ENCODE results near the gene CNBP. TPM values are rescaled to one million over a fixed set of nuclear protein-coding genes. Genes with fewer than 3 reads are reported as not detected.
"Not testable (repeated sequence)": the region's sequence is repeated elsewhere in the genome, so short reads cannot be mapped to it uniquely, and the experiment has no call there.

Gene CNBP
- polyA plus RNA-seq, 1 experiment, result 305 TPM

DNA sequence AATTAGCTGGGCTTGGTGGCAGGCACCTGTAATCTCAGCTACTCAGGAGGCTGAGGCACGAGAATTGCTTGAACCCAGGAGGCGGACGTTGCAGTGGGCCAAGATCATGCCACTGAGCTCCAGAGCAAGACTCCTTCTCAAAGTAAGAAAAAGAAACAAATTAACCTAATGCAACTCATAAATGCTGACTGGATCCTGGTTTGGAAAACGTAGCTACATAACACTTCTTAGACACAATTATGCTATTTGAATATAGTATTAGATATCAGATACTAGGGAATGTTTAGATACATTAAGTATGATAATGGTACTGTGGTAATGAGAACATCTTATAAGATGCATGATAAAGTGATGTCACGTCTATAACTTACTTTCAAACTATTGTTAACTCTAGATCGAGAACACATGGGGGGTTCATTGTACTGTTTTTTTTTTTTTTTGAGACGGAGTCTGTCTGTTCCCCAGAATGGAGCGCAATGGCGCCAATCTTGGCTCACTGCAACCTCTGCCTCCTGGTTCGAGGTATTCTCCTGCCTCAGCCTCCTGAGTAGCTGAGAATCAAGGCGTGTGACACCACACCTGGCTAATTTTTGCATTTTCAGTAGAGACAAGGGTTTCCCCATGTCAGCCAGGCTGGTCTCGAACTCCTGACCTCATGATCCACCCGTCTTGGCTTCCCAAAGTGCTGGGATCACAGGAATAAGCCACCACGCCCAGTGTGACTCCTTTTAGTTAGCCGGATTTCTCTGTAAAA lies 16.9 kb downstream of the CNBP start:
- TF ChIP-seq CTCF (IDR thresholded peaks at IDR 0.05; ENCODE audit: low read depth, low read length), result no peak
- no peak overlapping the region for H3K27ac ChIP-seq (ENCODE audit: low read depth, low read length)
- H3K27me3 ChIP-seq (ENCODE audit: control insufficient read depth, insufficient read depth, low read length), result no peaks in the 10 kb centered on the region
- H3K4me3 ChIP-seq (ENCODE audit: low read depth, low read length), result no peak overlapping the region
- H3K9me3 ChIP-seq (ENCODE audit: control insufficient read depth, insufficient read depth, low read length), result no peaks in the 10 kb centered on the region
- ChIA-PET POLR2A (no interaction called here), CTCF (interaction anchor here (3.7 kb wide), 1 partner anchor 197 kb away, joined by 13 read pairs; no protein-coding TSS in a partner anchor)
- no peak for DNase-seq (ENCODE audit: low read depth, low spot score)

GRCh38 chr3:129165594-129165993 lies 18.1 kb downstream of the CNBP start:
- not testable (repeated sequence) for H3K4me3 ChIP-seq (ENCODE audit: low read depth, low read length); DNase-seq (ENCODE audit: low read depth, low spot score); H3K27me3 ChIP-seq (ENCODE audit: control insufficient read depth, insufficient read depth, low read length); H3K27ac ChIP-seq (ENCODE audit: low read depth, low read length); H3K9me3 ChIP-seq (ENCODE audit: control insufficient read depth, insufficient read depth, low read length)
- POLR2A ChIA-PET, result interaction anchor here (0.6 kb wide), 1 partner anchor 17 kb away, joined by 3 read pairs; no protein-coding TSS in a partner anchor
- CTCF ChIA-PET, result interaction anchor here (0.6 kb wide), 1 partner anchor 115 kb away, joined by 4 read pairs; no protein-coding TSS in a partner anchor

DNA sequence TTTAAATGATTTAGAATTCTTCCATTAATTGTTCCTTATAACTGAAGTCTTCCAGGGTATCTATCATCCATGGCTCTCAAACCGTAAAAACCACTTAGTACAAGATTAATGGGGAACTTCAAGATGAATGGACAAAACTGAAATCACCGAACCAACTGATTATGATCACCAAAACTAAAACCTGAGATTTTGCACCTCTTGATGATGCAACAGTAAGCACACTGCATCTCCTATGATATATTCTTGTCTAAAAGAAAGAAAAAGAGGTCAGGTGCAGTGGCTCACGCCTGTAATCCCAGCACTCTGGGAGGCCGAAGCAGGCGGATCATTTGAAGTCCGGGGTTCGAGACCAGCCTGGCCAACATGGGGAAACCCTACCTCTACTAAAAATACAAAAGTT lies 19.2 kb downstream of the CNBP start:
- DNase-seq (ENCODE audit: low read depth, low spot score), result no peak
- TF ChIP-seq CTCF (IDR thresholded peaks at IDR 0.05; ENCODE audit: low read depth, low read length), result no peak
- Histone ChIP-seq H3K27ac (ENCODE audit: low read depth, low read length) (no peak overlapping the region), H3K4me3 (ENCODE audit: low read depth, low read length) (no peak overlapping the region), H3K9me3 (ENCODE audit: control insufficient read depth, insufficient read depth, low read length) (no peaks in the 10 kb centered on the region), H3K27me3 (ENCODE audit: control insufficient read depth, insufficient read depth, low read length) (no peaks in the 10 kb centered on the region)
- ChIA-PET CTCF (no interaction called here), POLR2A (interaction anchor here (0.7 kb wide), 1 partner anchor 19 kb away, joined by 4 read pairs; no protein-coding TSS in a partner anchor)

GRCh38 chr3:129162729-129163579 lies 20.7 kb downstream of the CNBP start:
- no peak for DNase-seq (ENCODE audit: low read depth, low spot score)
- no peaks in the 10 kb centered on the region for H3K27me3 ChIP-seq (ENCODE audit: control insufficient read depth, insufficient read depth, low read length)
- no peaks in the 10 kb centered on the region for H3K9me3 ChIP-seq (ENCODE audit: control insufficient read depth, insufficient read depth, low read length)
- POLR2A ChIA-PET, result interaction anchor here (0.6 to 3.7 kb wide), 4 partner anchors 21 to 225 kb away, joined by 4 to 23 read pairs (median 7); partner anchors contain the start of genes CNBP and COPG1
- H3K4me3 ChIP-seq (ENCODE audit: low read depth, low read length), result no peak overlapping the region
- CTCF ChIA-PET, result interaction anchor here (0.6 to 2.3 kb wide), 15 partner anchors 8 to 195 kb away, joined by 3 to 19 read pairs (median 4); partner anchors contain the start of genes COPG1 and RAB43
- peak overlapping the region; percentile 47 for H3K27ac ChIP-seq (ENCODE audit: low read depth, low read length)
- peak; percentile 45 for TF ChIP-seq CTCF (IDR thresholded peaks at IDR 0.05; ENCODE audit: low read depth, low read length)

- H3K27ac ChIP-seq (ENCODE audit: low read depth, low read length), result peak overlapping the region; percentile 100
- ChIA-PET CTCF (interaction anchor here (0.6 to 2.3 kb wide), 20 partner anchors 10 to 211 kb away, joined by 3 to 19 read pairs (median 4); partner anchors contain the start of genes COPG1 and RAB43), POLR2A (interaction anchor here (0.6 to 3.7 kb wide), 8 partner anchors 22 to 192 kb away, joined by 3 to 23 read pairs (median 6); partner anchors contain the start of genes CNBP and COPG1)
- TF ChIP-seq CTCF (IDR thresholded peaks at IDR 0.05; ENCODE audit: low read depth, low read length), result no peak
- no peak for DNase-seq (ENCODE audit: low read depth, low spot score)
- peak overlapping the region; percentile 90 for H3K4me3 ChIP-seq (ENCODE audit: low read depth, low read length)
- no peaks in the 10 kb centered on the region for H3K9me3 ChIP-seq (ENCODE audit: control insufficient read depth, insufficient read depth, low read length)
- H3K27me3 ChIP-seq (ENCODE audit: control insufficient read depth, insufficient read depth, low read length), result no peaks in the 10 kb centered on the region
These were observed 21.8 kb downstream of the CNBP start for GRCh38 chr3:129161860-129162271.

Measured in AG04450 (cell line).